GM20431 (cell line): ENCODE measurements around the gene NFU1.
"Not testable (repeated sequence)": the region's sequence is repeated elsewhere in the genome, so short reads cannot be mapped to it uniquely, and the experiment has no call there.

Experiments used
- in situ Hi-C: fragments of 300-500 bp; cut with MseI, MboI; formaldehyde crosslinking; loops from one replicate; pipeline ENCODE4 v1.15.0; 2020; ENCODE audit warnings: low sequenced_read_pairs; ENCODE audit not compliant: unreplicated experiment

NFU1 gene

DNA sequence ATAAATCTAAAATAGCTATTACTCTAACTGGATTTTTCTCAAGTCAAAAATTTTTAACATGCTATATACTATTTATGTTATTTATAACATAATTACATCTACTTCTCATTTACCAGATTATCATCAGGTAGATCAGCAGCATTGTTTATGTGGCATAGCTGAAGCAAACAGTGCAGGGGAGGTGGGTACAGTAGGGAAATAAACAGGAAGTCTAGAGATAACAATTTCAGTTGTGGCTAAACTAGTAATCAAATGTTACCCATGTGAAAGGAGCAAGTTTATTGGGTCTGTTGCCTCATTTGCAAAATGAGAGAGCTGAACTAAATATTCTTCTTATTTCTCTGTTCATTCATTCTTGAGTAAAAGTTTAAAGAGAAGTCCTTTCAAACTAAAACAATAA lies 77.9 kb downstream of the NFU1 start:
- in situ Hi-C loops, result no loop called here

DNA sequence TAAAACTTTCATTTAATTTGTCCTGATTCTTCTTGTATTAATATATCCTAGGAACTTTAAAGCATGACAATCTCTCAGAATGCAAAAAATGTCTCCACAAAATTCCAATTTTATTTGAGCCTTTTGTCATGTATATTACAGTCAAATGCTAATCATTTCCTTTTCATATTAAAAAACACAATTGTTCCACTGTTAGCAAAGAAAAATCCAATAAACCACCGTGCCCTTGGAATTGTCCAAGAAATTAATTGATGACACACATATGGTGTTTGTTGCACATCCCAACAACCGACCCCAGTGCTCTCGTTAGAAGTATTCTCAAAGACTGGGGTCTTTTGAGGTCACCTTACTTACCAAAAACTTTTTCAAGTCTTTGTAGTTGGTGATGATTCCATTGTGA lies 78.3 kb downstream of the NFU1 start:
- in situ Hi-C loops, result no loop called here

DNA sequence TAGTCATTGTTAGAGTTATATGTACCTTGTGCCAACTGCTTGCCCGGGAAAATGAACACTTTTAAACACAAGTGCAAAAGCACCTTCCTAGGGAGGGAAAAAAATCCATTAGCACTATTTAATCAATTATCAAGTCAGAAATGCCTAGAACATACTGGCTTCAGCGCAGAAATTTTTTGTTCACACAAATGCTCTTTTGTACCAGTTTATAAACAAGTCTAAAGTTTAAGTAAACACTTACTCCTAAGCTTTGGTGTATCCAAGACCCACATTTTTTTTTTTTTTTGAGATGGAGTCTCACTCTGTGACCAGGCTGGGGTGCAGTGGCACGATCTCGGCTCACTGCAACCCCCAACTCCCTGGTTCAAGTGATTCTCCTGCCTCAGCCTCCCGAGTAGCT lies 80.8 kb downstream of the NFU1 start:
- in situ Hi-C loops, result no loop called here

GRCh38 chr2:69354976-69355375 lies 82.3 kb downstream of the NFU1 start:
- in situ Hi-C loops, result not testable (repeated sequence)

GRCh38 chr2:69353360-69353759 lies 83.9 kb downstream of the NFU1 start:
- in situ Hi-C loops, result no loop called here

DNA sequence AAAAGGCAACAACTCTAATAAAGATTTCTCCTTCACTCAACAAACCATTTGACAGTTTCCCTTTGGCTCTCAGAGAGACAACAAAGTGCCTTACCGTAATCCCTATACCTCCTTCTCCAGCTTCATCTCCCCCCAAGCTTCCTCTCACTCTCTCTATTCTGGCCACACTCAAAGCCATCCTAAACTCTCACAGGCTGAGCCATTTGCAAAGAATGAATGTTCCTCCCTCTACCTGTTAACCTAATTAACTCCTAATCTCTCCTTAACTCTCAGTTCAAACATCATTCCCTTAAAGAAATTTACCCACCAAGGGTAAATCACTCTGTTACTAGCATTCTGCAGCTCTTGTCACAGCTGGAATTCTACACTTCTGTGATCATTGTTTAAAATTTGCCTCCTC lies 88.5 kb downstream of the NFU1 start:
- in situ Hi-C loops, result no loop called here
